Endometrial microvascular endothelial cells (primary cell): ENCODE measurements around the gene ACP4. TPM values are rescaled to one million over a fixed set of nuclear protein-coding genes. Genes with fewer than 3 reads are reported as not detected.

Experiments used
- in situ Hi-C: cut with HindIII; loops from 2 replicates; pipeline ENCODE4 v1.10.0; 2017; ENCODE audit warnings: low sequenced_read_pairs, low pct_unique_long_range_greater_than_20kb; ENCODE audit errors: inconsistent ontology term
- total RNA-seq: library from RNA; depleted of rRNA; stranded (reverse); fragments of >200 nt; gene quantifications from one replicate; pipeline ENCODE4 v1.2.3, GENCODE V29; 2015; ENCODE audit errors: inconsistent ontology term

The ACP4 gene
- total RNA-seq, 1 donor from 2014 or later: not detected

GRCh38 chr19:50817941-50818858, 28.0 kb downstream of the ACP4 start:
- in situ Hi-C loops: no loop called here

- in situ Hi-C loops: no loop called here
These were observed 28.8 kb downstream of the ACP4 start for GRCh38 chr19:50818859-50819472.

- in situ Hi-C loops: no loop called here
These were observed 29.4 kb downstream of the ACP4 start for GRCh38 chr19:50819636-50820035.

- in situ Hi-C loops: no loop called here
These were observed 29.9 kb downstream of the ACP4 start for GRCh38 chr19:50820086-50820485.

GRCh38 chr19:50820549-50821247, 30.5 kb downstream of the ACP4 start:
- in situ Hi-C loops: no loop called here

- in situ Hi-C loops: no loop called here
These were observed 31.0 kb downstream of the ACP4 start for GRCh38 chr19:50821248-50821612.

- in situ Hi-C loops: no loop called here
These were observed 31.4 kb downstream of the ACP4 start for GRCh38 chr19:50821622-50822021.

- in situ Hi-C loops: no loop called here
These were observed 32.5 kb downstream of the ACP4 start for GRCh38 chr19:50822661-50823208.

GRCh38 chr19:50823389-50824042, 33.3 kb downstream of the ACP4 start, which contains the start of gene KLK1:
Gene KLK1 (minus strand): TSS chr19:50823787. CDS start chr19:50823748, 39 bp downstream.
- in situ Hi-C loops: no loop called here

GRCh38 chr19:50826492-50827240, 36.5 kb downstream of the ACP4 start:
- in situ Hi-C loops: no loop called here

- in situ Hi-C loops: no loop called here
These were observed 37.3 kb downstream of the ACP4 start for GRCh38 chr19:50827476-50827875.

- in situ Hi-C loops: no loop called here
These were observed 39.6 kb downstream of the ACP4 start for GRCh38 chr19:50829801-50830200.

GRCh38 chr19:50830266-50831025, 40.2 kb downstream of the ACP4 start:
- in situ Hi-C loops: no loop called here

GRCh38 chr19:50831026-50831396, 40.8 kb downstream of the ACP4 start:
- in situ Hi-C loops: no loop called here

GRCh38 chr19:50832666-50833065, 42.5 kb downstream of the ACP4 start:
- in situ Hi-C loops: no loop called here

GRCh38 chr19:50833117-50833801, 43.0 kb downstream of the ACP4 start, which contains the start of gene KLK15:
Gene KLK15 (minus strand): TSS chr19:50833574. CDS start chr19:50831492, 2,082 bp downstream.
- in situ Hi-C loops: no loop called here

GRCh38 chr19:50833802-50834167, 43.6 kb downstream of the ACP4 start:
- in situ Hi-C loops: no loop called here
